Stimulated activated naive CD8-positive, alpha-beta T cell treated with anti-CD3 and anti-CD28 coated beads, Interleukin-15, amount 100 ng/mL, for 72 hours (primary cell): ENCODE results near the gene MYO1A.
"Not testable (repeated sequence)": the region's sequence is repeated elsewhere in the genome, so short reads cannot be mapped to it uniquely, and the experiment has no call there.

Experiments used
- ATAC-seq: fragments of 150-1000 bp; cut with Tn5 transposase; 2 replicates; pipeline ENCODE4 v1.10.0; 2021; ENCODE audit warnings: mild to moderate bottlenecking, moderate library complexity
- DNase-seq, 2 donors: peaks; one replicate each; pipeline ENCODE4 v3.0.0; 2021 to 2022
- H3K27ac Mint-ChIP-seq, 2 donors: one replicate each; pipeline ENCODE4 v1.8.0; 2022; ENCODE audit warnings: mild to moderate bottlenecking in 2 of 2, mixed read lengths in 2 of 2, moderate library complexity in 2 of 2
- H3K27me3 Mint-ChIP-seq: one replicate; pipeline ENCODE4 v1.8.0; 2022; ENCODE audit warnings: mixed read lengths
- H3K4me1 Mint-ChIP-seq: one replicate; pipeline ENCODE4 v1.8.0; 2022; ENCODE audit warnings: mild to moderate bottlenecking, mixed read lengths
- H3K4me3 Mint-ChIP-seq, 2 donors: one replicate each; pipeline ENCODE4 v1.8.0; 2022; ENCODE audit warnings: mild to moderate bottlenecking in 2 of 2, mixed read lengths in 2 of 2, moderate library complexity in 1 of 2
- H3K9me3 Mint-ChIP-seq, 2 donors: one replicate each; pipeline ENCODE4 v1.8.0; 2022; ENCODE audit warnings: mixed read lengths in 2 of 2

The MYO1A gene

GRCh38 chr12:57044889-57045288 lies 5.0 kb downstream of the MYO1A start:
- peaks cover 42% of the 10 kb centered on the region for H3K4me1 Mint-ChIP-seq
- ATAC-seq = no peak
- no peaks in the 10 kb centered on the region for H3K27me3 Mint-ChIP-seq
- H3K27ac Mint-ChIP-seq = no peak overlapping the region
- H3K9me3 Mint-ChIP-seq = no peaks in the 10 kb centered on the region
- no peak overlapping the region for H3K4me3 Mint-ChIP-seq
- no peak for DNase-seq

GRCh38 chr12:57044468-57044867 lies 5.5 kb downstream of the MYO1A start:
- no peak for ATAC-seq
- DNase-seq = no peak
- Mint-ChIP-seq H3K27ac (no peak overlapping the region), H3K9me3 (no peaks in the 10 kb centered on the region), H3K27me3 (no peaks in the 10 kb centered on the region), H3K4me1 (peaks cover 42% of the 10 kb centered on the region), H3K4me3 (no peak overlapping the region)

- H3K4me3 Mint-ChIP-seq = no peak overlapping the region
These were observed 7.2 kb downstream of the MYO1A start for GRCh38 chr12:57042695-57043094.

GRCh38 chr12:57040750-57041149 lies 9.2 kb downstream of the MYO1A start:
- no peak for DNase-seq
- no peaks in the 10 kb centered on the region for H3K27me3 Mint-ChIP-seq

More at GRCh38 chr12:57042695-57043094, 7.2 kb downstream of the MYO1A start:
- ATAC-seq (no peak), DNase-seq (no peak)
- peaks cover 27% of the 10 kb centered on the region for H3K4me1 Mint-ChIP-seq
- H3K27ac Mint-ChIP-seq = no peak overlapping the region
- no peaks in the 10 kb centered on the region for H3K27me3 Mint-ChIP-seq
- no peaks in the 10 kb centered on the region for H3K9me3 Mint-ChIP-seq

GRCh38 chr12:57040211-57040610 lies 9.7 kb downstream of the MYO1A start:
- Mint-ChIP-seq H3K27me3 (no peaks in the 10 kb centered on the region), H3K9me3 (no peaks in the 10 kb centered on the region), H3K4me1 (peaks cover 2% of the 10 kb centered on the region), H3K4me3 (no peak overlapping the region), H3K27ac (no peak overlapping the region)
- ATAC-seq = no peak
- no peak for DNase-seq

More at GRCh38 chr12:57040750-57041149, 9.2 kb downstream of the MYO1A start:
- ATAC-seq = no peak
- Mint-ChIP-seq H3K4me3 (no peak overlapping the region), H3K4me1 (peaks cover 7% of the 10 kb centered on the region), H3K9me3 (no peaks in the 10 kb centered on the region), H3K27ac (no peak overlapping the region)

GRCh38 chr12:57039016-57039798 lies 10.7 kb downstream of the MYO1A start:
- Mint-ChIP-seq H3K4me3 (no peak overlapping the region), H3K9me3 (no peaks in the 10 kb centered on the region), H3K27ac (no peak overlapping the region), H3K4me1 (no peaks in the 10 kb centered on the region), H3K27me3 (no peaks in the 10 kb centered on the region)
- DNase-seq = no peak
- no peak for ATAC-seq

- ATAC-seq = no peak
- Mint-ChIP-seq H3K4me1 (no peaks in the 10 kb centered on the region), H3K9me3 (no peaks in the 10 kb centered on the region), H3K4me3 (no peak overlapping the region), H3K27ac (no peak overlapping the region), H3K27me3 (no peaks in the 10 kb centered on the region)
- no peak for DNase-seq
These were observed 12.7 kb downstream of the MYO1A start for GRCh38 chr12:57037264-57037663.

GRCh38 chr12:57033431-57033830 lies 16.5 kb downstream of the MYO1A start:
- peak overlapping the region in 1 of 2 donors; percentile 63 for H3K27ac Mint-ChIP-seq
- no peaks in the 10 kb centered on the region for H3K9me3 Mint-ChIP-seq
- no peaks in the 10 kb centered on the region for H3K27me3 Mint-ChIP-seq
- ATAC-seq = no peak
- DNase-seq = no peak
- peaks cover 19% of the 10 kb centered on the region for H3K4me1 Mint-ChIP-seq
- H3K4me3 Mint-ChIP-seq = no peak overlapping the region

GRCh38 chr12:57031789-57032188 lies 18.1 kb downstream of the MYO1A start:
- ATAC-seq (no peak), DNase-seq (no peak)
- Mint-ChIP-seq H3K9me3 (no peaks in the 10 kb centered on the region), H3K27me3 (no peaks in the 10 kb centered on the region), H3K4me1 (peaks cover 32% of the 10 kb centered on the region), H3K4me3 (no peak overlapping the region), H3K27ac (peak overlapping the region in 1 of 2 donors; percentile 28)

GRCh38 chr12:57031138-57031725 lies 18.7 kb downstream of the MYO1A start:
- DNase-seq (peak in 1 of 2 donors; percentile 26), ATAC-seq (peak; percentile 75)
- Mint-ChIP-seq H3K27ac (peak overlapping the region; percentile 50 to 86), H3K9me3 (no peaks in the 10 kb centered on the region), H3K27me3 (no peaks in the 10 kb centered on the region), H3K4me1 (peaks cover 38% of the 10 kb centered on the region), H3K4me3 (peak overlapping the region; percentile 11 to 18)

- ATAC-seq (no peak), DNase-seq (no peak)
- Mint-ChIP-seq H3K4me1 (peaks cover 41% of the 10 kb centered on the region), H3K27ac (no peak overlapping the region), H3K27me3 (no peaks in the 10 kb centered on the region), H3K4me3 (no peak overlapping the region), H3K9me3 (no peaks in the 10 kb centered on the region)
These were observed 20.5 kb downstream of the MYO1A start for GRCh38 chr12:57029457-57029856.

- ATAC-seq (no peak), DNase-seq (no peak)
- Mint-ChIP-seq H3K27ac (peak overlapping the region; percentile 7 to 87), H3K27me3 (no peaks in the 10 kb centered on the region), H3K4me3 (peak overlapping the region in 1 of 2 donors; percentile 4), H3K4me1 (peaks cover 41% of the 10 kb centered on the region), H3K9me3 (no peaks in the 10 kb centered on the region)
These were observed 22.1 kb downstream of the MYO1A start for GRCh38 chr12:57027805-57028153.

- Mint-ChIP-seq H3K4me1 (peaks cover 41% of the 10 kb centered on the region), H3K4me3 (peak overlapping the region; percentile 4 to 14), H3K27ac (peak overlapping the region; percentile 15 to 87), H3K9me3 (no peaks in the 10 kb centered on the region), H3K27me3 (no peaks in the 10 kb centered on the region)
- no peak for ATAC-seq
- DNase-seq = no peak
These were observed 22.7 kb downstream of the MYO1A start for GRCh38 chr12:57027011-57027804.

GRCh38 chr12:57025196-57025595 lies 24.7 kb downstream of the MYO1A start:
- DNase-seq (no peak), ATAC-seq (no peak)
- H3K9me3 Mint-ChIP-seq = no peaks in the 10 kb centered on the region
- peaks cover 22% of the 10 kb centered on the region for H3K4me1 Mint-ChIP-seq
- no peaks in the 10 kb centered on the region for H3K27me3 Mint-ChIP-seq
- no peak overlapping the region for H3K4me3 Mint-ChIP-seq
- no peak overlapping the region for H3K27ac Mint-ChIP-seq

GRCh38 chr12:57022324-57022723 lies 27.6 kb downstream of the MYO1A start:
- peaks cover 14% of the 10 kb centered on the region for H3K4me1 Mint-ChIP-seq

More at GRCh38 chr12:57022324-57022723, 27.6 kb downstream of the MYO1A start:
- not testable (repeated sequence) for H3K9me3 Mint-ChIP-seq, H3K27me3 Mint-ChIP-seq, ATAC-seq, H3K4me3 Mint-ChIP-seq, DNase-seq
- peak overlapping the region in 1 of 2 donors; percentile 44 for H3K27ac Mint-ChIP-seq
